HCT116 (cell line): Measurements from ENCODE around the gene IP6K3.

Experiments
- POLR2A ChIP-seq: IDR thresholded peaks from 2 replicates; pipeline ENCODE4 v1.7.0; 2011; ENCODE audit warnings: borderline replicate concordance; ENCODE audit not compliant: insufficient read depth, insufficient read length; ENCODE audit errors: extremely low read depth
- REST ChIP-seq: IDR thresholded peaks from 2 replicates; pipeline ENCODE4 v1.6.1; 2012; ENCODE audit warnings: low read depth
- ZBTB33 ChIP-seq: IDR thresholded peaks from 2 replicates; pipeline ENCODE4 v1.6.1; 2011; ENCODE audit warnings: mild to moderate bottlenecking, low read length, moderate library complexity; ENCODE audit not compliant: insufficient replicate concordance; ENCODE audit errors: extremely low read depth
- ZNF274 ChIP-seq: fragments of 200-500 bp; sonication (Bioruptor generic); IDR thresholded peaks from 2 replicates; pipeline ENCODE4 v1.6.1; 2014; ENCODE audit warnings: mild to moderate bottlenecking, low read depth, low read length, inconsistent platforms
- TF ChIP-seq, protein P1 (sequence below), 3 experiments: fragments of 200-600 bp in 1 of 3; sonication (generic) in 1 of 3; IDR thresholded peaks in 2 of 3; conservative IDR thresholded peaks in 1 of 3; 2 replicates each; pipeline ENCODE4 v1.5.1; 2012 to 2017; ENCODE audit warnings: low read depth in 2 of 3, low read length in 2 of 3, antibody characterized with exemption in 1 of 3, borderline replicate concordance in 1 of 3, control low read depth in 1 of 3, mild to moderate bottlenecking in 1 of 3, mixed read lengths in 1 of 3, mixed run types in 1 of 3, moderate library complexity in 1 of 3; ENCODE audit not compliant: insufficient read depth in 1 of 3

DNA sequence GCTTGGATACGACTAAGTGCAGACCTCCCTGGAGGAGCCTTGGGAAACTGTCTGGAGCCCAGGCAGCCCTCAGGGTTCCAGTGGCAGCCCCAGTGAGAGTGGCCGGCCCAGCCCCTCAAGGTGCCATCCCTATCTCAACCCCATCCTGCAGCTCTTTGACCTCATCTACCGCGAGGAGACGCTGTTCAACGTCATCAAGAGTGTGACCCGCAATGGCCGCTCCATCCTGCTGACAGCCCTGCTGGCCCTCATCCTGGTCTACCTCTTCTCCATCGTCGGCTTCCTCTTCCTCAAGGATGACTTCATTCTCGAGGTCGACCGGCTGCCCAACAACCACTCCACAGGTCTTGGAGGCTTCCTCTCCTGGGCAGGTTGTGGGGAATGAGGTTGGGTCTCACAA lies 55.9 kb downstream of the IP6K3 start:
- TF ChIP-seq REST (no peak), ZBTB33 (no peak), ZNF274 (no peak), POLR2A (no peak)
- TF ChIP-seq, protein P1, sequence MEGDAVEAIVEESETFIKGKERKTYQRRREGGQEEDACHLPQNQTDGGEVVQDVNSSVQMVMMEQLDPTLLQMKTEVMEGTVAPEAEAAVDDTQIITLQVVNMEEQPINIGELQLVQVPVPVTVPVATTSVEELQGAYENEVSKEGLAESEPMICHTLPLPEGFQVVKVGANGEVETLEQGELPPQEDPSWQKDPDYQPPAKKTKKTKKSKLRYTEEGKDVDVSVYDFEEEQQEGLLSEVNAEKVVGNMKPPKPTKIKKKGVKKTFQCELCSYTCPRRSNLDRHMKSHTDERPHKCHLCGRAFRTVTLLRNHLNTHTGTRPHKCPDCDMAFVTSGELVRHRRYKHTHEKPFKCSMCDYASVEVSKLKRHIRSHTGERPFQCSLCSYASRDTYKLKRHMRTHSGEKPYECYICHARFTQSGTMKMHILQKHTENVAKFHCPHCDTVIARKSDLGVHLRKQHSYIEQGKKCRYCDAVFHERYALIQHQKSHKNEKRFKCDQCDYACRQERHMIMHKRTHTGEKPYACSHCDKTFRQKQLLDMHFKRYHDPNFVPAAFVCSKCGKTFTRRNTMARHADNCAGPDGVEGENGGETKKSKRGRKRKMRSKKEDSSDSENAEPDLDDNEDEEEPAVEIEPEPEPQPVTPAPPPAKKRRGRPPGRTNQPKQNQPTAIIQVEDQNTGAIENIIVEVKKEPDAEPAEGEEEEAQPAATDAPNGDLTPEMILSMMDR (IDR thresholded peaks at IDR 0.05 in 2 of 3, conservative IDR thresholded peaks at IDR 0.05 in 1 of 3; ENCODE audit: borderline replicate concordance in 1 of 3, insufficient read depth in 1 of 3, low read depth in 2 of 3, low read length in 2 of 3), result no peak
